Measurements from ENCODE around the gene SORBS1. TPM values are rescaled to one million over a fixed set of nuclear protein-coding genes. Genes with fewer than 3 reads are reported as not detected.

SORBS1 gene
- total RNA-seq, 4 donors from 2014 or later, result 92.2 to 308 (median 150) TPM

GRCh38 chr10:95458014-95458413 is 103.2 kb downstream of the SORBS1 start:
- no peak overlapping the region for H3K4me3 ChIP-seq
- in situ Hi-C loops (cut with MboI; ENCODE audit: low pct_ligation_motif_present in 1 of 4, low pct_unique_long_range_greater_than_20kb in 1 of 4, low sequenced_read_pairs in 3 of 4) (no loop called here), intact Hi-C loops (cut with DNase I; ENCODE audit: low total_unique reads) (no loop called here)
- no peak for DNase-seq
- no peaks in the 10 kb centered on the region for H3K9me3 ChIP-seq
- 65 to 83% methylated on average over 2 of the region's 2 CpGs for WGBS, 2 donors (ENCODE audit: low coverage in 1 of 2)
- H3K4me1 ChIP-seq, result peaks cover 5 to 33% (median 15%) of the 10 kb centered on the region in 4 donors
- no peak for TF ChIP-seq CTCF (IDR thresholded peaks at IDR 0.05)
- TF ChIP-seq EP300 (IDR thresholded peaks at IDR 0.05; ENCODE audit: low read depth), result no peak
- TF ChIP-seq POLR2A (IDR thresholded peaks at IDR 0.05), result no peak
- no peak for TF ChIP-seq POLR2AphosphoS5 (IDR thresholded peaks at IDR 0.05)
- no peaks in the 10 kb centered on the region for H3K27me3 ChIP-seq
- H3K27ac ChIP-seq, result peak overlapping the region; percentile 27 to 89 (median 88)
- H3K36me3 ChIP-seq, result no peaks in the 10 kb centered on the region

- TF ChIP-seq EP300 (IDR thresholded peaks at IDR 0.05; ENCODE audit: low read depth) (no peak), CTCF (IDR thresholded peaks at IDR 0.05) (no peak), POLR2A (IDR thresholded peaks at IDR 0.05) (no peak), POLR2AphosphoS5 (IDR thresholded peaks at IDR 0.05) (no peak)
- intact Hi-C loops (cut with DNase I; ENCODE audit: low total_unique reads), result no loop called here
- H3K4me1 ChIP-seq, result peaks cover 5 to 33% (median 15%) of the 10 kb centered on the region in 4 donors
- no peaks in the 10 kb centered on the region for H3K9me3 ChIP-seq
- in situ Hi-C loops (cut with MboI; ENCODE audit: low pct_ligation_motif_present in 1 of 4, low pct_unique_long_range_greater_than_20kb in 1 of 4, low sequenced_read_pairs in 3 of 4), result no loop called here
- 71 to 85% methylated on average over 5 of the region's 5 CpGs for WGBS, 2 donors (ENCODE audit: low coverage in 1 of 2)
- H3K27ac ChIP-seq, result peak overlapping the region; percentile 27 to 89 (median 88)
- no peak overlapping the region for H3K4me3 ChIP-seq
- H3K27me3 ChIP-seq, result no peaks in the 10 kb centered on the region
- H3K36me3 ChIP-seq, result no peaks in the 10 kb centered on the region
- no peak for DNase-seq
These were observed 103.8 kb downstream of the SORBS1 start for GRCh38 chr10:95457319-95457886.

- TF ChIP-seq EP300 (IDR thresholded peaks at IDR 0.05; ENCODE audit: low read depth), result no peak
- TF ChIP-seq POLR2A (IDR thresholded peaks at IDR 0.05), result no peak
- TF ChIP-seq CTCF (IDR thresholded peaks at IDR 0.05), result no peak
- TF ChIP-seq POLR2AphosphoS5 (IDR thresholded peaks at IDR 0.05), result no peak
- no peak for DNase-seq
- H3K9me3 ChIP-seq, result no peaks in the 10 kb centered on the region
- intact Hi-C loops (cut with DNase I; ENCODE audit: low total_unique reads) (no loop called here), in situ Hi-C loops (cut with MboI; ENCODE audit: low pct_ligation_motif_present in 1 of 4, low pct_unique_long_range_greater_than_20kb in 1 of 4, low sequenced_read_pairs in 3 of 4) (no loop called here)
- H3K27me3 ChIP-seq, result no peaks in the 10 kb centered on the region
- no peak overlapping the region for H3K4me3 ChIP-seq
- WGBS, 2 donors (ENCODE audit: low coverage in 1 of 2), result 60 to 81% methylated on average over 1 to 2 of the region's 2 CpGs
- no peaks in the 10 kb centered on the region for H3K36me3 ChIP-seq
- peak overlapping the region; percentile 27 to 89 (median 88) for H3K27ac ChIP-seq
- H3K4me1 ChIP-seq, result peaks cover 5 to 41% (median 12%) of the 10 kb centered on the region in 4 donors
These were observed 104.7 kb downstream of the SORBS1 start for GRCh38 chr10:95456516-95456915.

- peak overlapping the region; percentile 2 to 89 (median 88) for H3K27ac ChIP-seq
- no peak overlapping the region for H3K4me3 ChIP-seq
- H3K9me3 ChIP-seq, result no peaks in the 10 kb centered on the region
- H3K36me3 ChIP-seq, result no peaks in the 10 kb centered on the region
- peaks cover 5 to 42% (median 11%) of the 10 kb centered on the region in 4 donors for H3K4me1 ChIP-seq
- in situ Hi-C loops (cut with MboI; ENCODE audit: low pct_ligation_motif_present in 1 of 4, low pct_unique_long_range_greater_than_20kb in 1 of 4, low sequenced_read_pairs in 3 of 4), result no loop called here
- WGBS, 2 donors (ENCODE audit: low coverage in 1 of 2), result 74 to 86% methylated on average over 1 to 4 of the region's 4 CpGs
- no peaks in the 10 kb centered on the region for H3K27me3 ChIP-seq
- no peak for DNase-seq
- intact Hi-C loops (cut with DNase I; ENCODE audit: low total_unique reads), result no loop called here
- no peak for TF ChIP-seq POLR2AphosphoS5 (IDR thresholded peaks at IDR 0.05)
These were observed 106.2 kb downstream of the SORBS1 start for GRCh38 chr10:95454940-95455339.

- Histone ChIP-seq H3K27me3 (no peaks in the 10 kb centered on the region), H3K36me3 (no peaks in the 10 kb centered on the region), H3K9me3 (no peaks in the 10 kb centered on the region), H3K4me1 (peaks cover 2 to 36% (median 8%) of the 10 kb centered on the region in 4 donors), H3K4me3 (no peak overlapping the region), H3K27ac (peak overlapping the region; percentile 2 to 89 (median 88))
- intact Hi-C loops (cut with DNase I; ENCODE audit: low total_unique reads) (no loop called here), in situ Hi-C loops (cut with MboI; ENCODE audit: low pct_ligation_motif_present in 1 of 4, low pct_unique_long_range_greater_than_20kb in 1 of 4, low sequenced_read_pairs in 3 of 4) (no loop called here)
- WGBS, 2 donors (ENCODE audit: low coverage in 1 of 2), result 71 to 85% methylated on average over 3 of the region's 3 CpGs
- TF ChIP-seq POLR2AphosphoS5 (IDR thresholded peaks at IDR 0.05) (no peak), EP300 (IDR thresholded peaks at IDR 0.05; ENCODE audit: low read depth) (no peak), POLR2A (IDR thresholded peaks at IDR 0.05) (no peak), CTCF (IDR thresholded peaks at IDR 0.05) (no peak)
- DNase-seq, result no peak
These were observed 106.8 kb downstream of the SORBS1 start for GRCh38 chr10:95454356-95454755.
